MCF 10A (cell line): ENCODE data around the gene RABGAP1. TPM values are rescaled to one million over a fixed set of nuclear protein-coding genes. Genes with fewer than 3 reads are reported as not detected.

ENCODE experiments used
- BruUV-seq: library from RNA; stranded (reverse); fragments of 400-500 nt; replicated peaks from 2 replicates; lab custom pipeline; 2021; lab: Mats Ljungman, UMichigan
- CTCF ChIA-PET: fragments of 300-600 bp; sonication (Branson Sonifier 250); formaldehyde crosslinking; extraction: SDS; loops from one replicate; lab custom pipeline; 2021; ENCODE audit warnings: antibody characterized with exemption, inconsistent platforms; lab: Yijun Ruan, JAX
- POLR2A ChIA-PET: fragments of 300-600, 350-650 bp; sonication (Branson Sonifier 250); formaldehyde crosslinking; extraction: SDS; loops from one replicate; lab custom pipeline; 2020; ENCODE audit warnings: antibody characterized with exemption, inconsistent platforms; lab: Yijun Ruan, JAX
- DNase-seq: peaks from one replicate; pipeline ENCODE4 v3.0.0-alpha.2; 2018; ENCODE audit not compliant: unreplicated experiment
- H3K27ac Mint-ChIP-seq: one replicate; pipeline ENCODE4 v1.8.0; 2022; ENCODE audit warnings: mild to moderate bottlenecking, low read depth, mixed read lengths; ENCODE audit not compliant: unreplicated experiment
- H3K27me3 Mint-ChIP-seq: one replicate; pipeline ENCODE4 v1.8.0; 2022; ENCODE audit warnings: mixed read lengths; ENCODE audit not compliant: insufficient read depth, unreplicated experiment
- H3K36me3 Mint-ChIP-seq: one replicate; pipeline ENCODE4 v1.8.0; 2022; ENCODE audit warnings: mild to moderate bottlenecking, moderate library complexity, mixed read lengths; ENCODE audit not compliant: insufficient read depth, unreplicated experiment
- H3K4me1 Mint-ChIP-seq: one replicate; pipeline ENCODE4 v1.8.0; 2022; ENCODE audit warnings: mixed read lengths; ENCODE audit not compliant: insufficient read depth, unreplicated experiment
- H3K4me3 Mint-ChIP-seq: one replicate; pipeline ENCODE4 v1.8.0; 2022; ENCODE audit warnings: mild to moderate bottlenecking, moderate library complexity, mixed read lengths; ENCODE audit not compliant: unreplicated experiment
- H3K9me3 Mint-ChIP-seq: one replicate; pipeline ENCODE4 v1.8.0; 2022; ENCODE audit warnings: mixed read lengths; ENCODE audit not compliant: unreplicated experiment
- CTCF ChIP-seq: fragments of 200-600 bp; IDR thresholded peaks from one replicate; pipeline ENCODE4 v1.8.0; 2022; ENCODE audit warnings: antibody characterized with exemption, mild to moderate bottlenecking; ENCODE audit not compliant: unreplicated experiment
- intact Hi-C: fragments of 100-400 bp; cut with micrococcal nuclease; formaldehyde crosslinking; loops from 2 replicates; pipeline ENCODE4 v1.14.1; 2022
- total RNA-seq: library from RNA; stranded (reverse); gene quantifications from 2 replicates; pipeline ENCODE4 v1.2.3, GENCODE V29; 2022

The RABGAP1 gene
- total RNA-seq, 1 experiment from 2014 or later, result 43.1 TPM

DNA sequence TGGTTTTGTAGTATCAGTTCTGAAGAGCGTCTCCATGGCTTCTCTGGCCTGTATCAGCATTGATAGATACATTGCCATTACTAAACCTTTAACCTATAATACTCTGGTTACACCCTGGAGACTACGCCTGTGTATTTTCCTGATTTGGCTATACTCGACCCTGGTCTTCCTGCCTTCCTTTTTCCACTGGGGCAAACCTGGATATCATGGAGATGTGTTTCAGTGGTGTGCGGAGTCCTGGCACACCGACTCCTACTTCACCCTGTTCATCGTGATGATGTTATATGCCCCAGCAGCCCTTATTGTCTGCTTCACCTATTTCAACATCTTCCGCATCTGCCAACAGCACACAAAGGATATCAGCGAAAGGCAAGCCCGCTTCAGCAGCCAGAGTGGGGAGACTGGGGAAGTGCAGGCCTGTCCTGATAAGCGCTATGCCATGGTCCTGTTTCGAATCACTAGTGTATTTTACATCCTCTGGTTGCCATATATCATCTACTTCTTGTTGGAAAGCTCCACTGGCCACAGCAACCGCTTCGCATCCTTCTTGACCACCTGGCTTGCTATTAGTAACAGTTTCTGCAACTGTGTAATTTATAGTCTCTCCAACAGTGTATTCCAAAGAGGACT, 94.2 kb downstream of the RABGAP1 start:
- no peak overlapping the region for H3K27ac Mint-ChIP-seq
- peaks cover 19% of the 10 kb centered on the region for H3K4me1 Mint-ChIP-seq
- H3K9me3 Mint-ChIP-seq, result no peaks in the 10 kb centered on the region
- ChIA-PET CTCF (no interaction called here), POLR2A (interaction anchor here (0.7 kb wide), 1 partner anchor 57 kb away, joined by 3 read pairs; no protein-coding TSS in a partner anchor)
- no peaks in the 10 kb centered on the region for H3K27me3 Mint-ChIP-seq
- no TSS peak for BruUV-seq
- H3K36me3 Mint-ChIP-seq, result peaks cover 6% of the 10 kb centered on the region
- intact Hi-C loops, result no loop called here
- TF ChIP-seq CTCF, result no peak
- no peak for DNase-seq
- H3K4me3 Mint-ChIP-seq, result no peak overlapping the region

GRCh38 chr9:123035791-123036190, 95.0 kb downstream of the RABGAP1 start:
- Mint-ChIP-seq H3K36me3 (peaks cover 6% of the 10 kb centered on the region), H3K4me1 (peaks cover 19% of the 10 kb centered on the region), H3K27me3 (no peaks in the 10 kb centered on the region), H3K9me3 (no peaks in the 10 kb centered on the region), H3K4me3 (no peak overlapping the region), H3K27ac (no peak overlapping the region)
- ChIA-PET POLR2A (no interaction called here), CTCF (no interaction called here)
- DNase-seq, result no peak
- intact Hi-C loops, result no loop called here
- TF ChIP-seq CTCF, result no peak
- BruUV-seq, result no TSS peak

- DNase-seq, result no peak
- Mint-ChIP-seq H3K4me1 (peaks cover 19% of the 10 kb centered on the region), H3K4me3 (no peak overlapping the region), H3K27me3 (no peaks in the 10 kb centered on the region), H3K27ac (peak overlapping the region; percentile 66), H3K36me3 (peaks cover 7% of the 10 kb centered on the region), H3K9me3 (peaks cover under 1% of the 10 kb centered on the region)
- POLR2A ChIA-PET, result no interaction called here
- intact Hi-C loops, result no loop called here
- no peak for TF ChIP-seq CTCF
- no TSS peak for BruUV-seq
- CTCF ChIA-PET, result interaction anchor here (1.1 kb wide), 1 partner anchor 76 kb away, joined by 4 read pairs; no protein-coding TSS in a partner anchor
These were observed 96.2 kb downstream of the RABGAP1 start for GRCh38 chr9:123036893-123037545.

DNA sequence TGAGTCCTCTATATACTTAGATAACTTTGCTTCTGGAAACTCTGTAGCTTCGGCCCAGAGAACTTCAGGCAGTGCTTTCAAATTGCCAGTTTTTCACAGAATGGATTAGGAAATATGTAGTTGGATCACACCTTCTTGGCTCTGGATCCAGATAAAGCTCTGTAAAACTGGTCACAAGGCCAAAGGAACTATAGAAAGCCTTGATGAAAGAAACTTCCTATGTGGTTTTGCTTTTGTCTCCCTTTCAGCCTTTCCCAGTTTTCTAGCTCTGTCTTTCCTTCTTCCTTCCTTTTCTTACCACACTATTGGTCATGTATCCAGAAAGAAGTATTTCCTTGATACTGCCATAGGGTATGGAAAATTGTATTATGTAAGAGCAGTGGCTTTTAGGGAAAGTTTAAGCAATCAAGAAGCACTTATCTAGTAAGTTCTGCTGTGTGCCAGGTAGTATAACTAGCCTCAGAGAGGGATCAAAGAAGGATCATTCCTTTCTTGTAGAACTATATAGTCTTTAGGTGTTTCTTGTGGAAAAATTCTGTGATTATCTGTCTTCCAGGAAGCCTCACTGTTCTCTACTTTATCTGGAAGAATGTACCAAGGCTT, 98.9 kb downstream of the RABGAP1 start:
- H3K36me3 Mint-ChIP-seq, result peaks cover 22% of the 10 kb centered on the region
- H3K4me1 Mint-ChIP-seq, result peaks cover 28% of the 10 kb centered on the region
- H3K9me3 Mint-ChIP-seq, result peaks cover 16% of the 10 kb centered on the region
- no peak overlapping the region for H3K4me3 Mint-ChIP-seq
- ChIA-PET CTCF (interaction anchor here (0.5 kb wide), 2 partner anchors 10 to 13 kb away, joined by 3 to 4 read pairs; no protein-coding TSS in a partner anchor), POLR2A (interaction anchor here (0.5 to 0.9 kb wide), 3 partner anchors 9 to 980 kb away, joined by 3 to 5 read pairs (median 3); no protein-coding TSS in a partner anchor)
- intact Hi-C loops, result no loop called here
- no peak for DNase-seq
- no peak overlapping the region for H3K27ac Mint-ChIP-seq
- no peaks in the 10 kb centered on the region for H3K27me3 Mint-ChIP-seq
- no TSS peak for BruUV-seq
- TF ChIP-seq CTCF, result no peak
